PFSK-1 (cell line): ENCODE data around the gene ANKRD6.

Source experiments
- FOXP2 ChIP-seq: optimal IDR thresholded peaks from 2 replicates; pipeline ENCODE3; 2011; ENCODE audit warnings: borderline replicate concordance, control low read depth, inconsistent platforms; ENCODE audit not compliant: insufficient read depth; ENCODE audit errors: extremely low read length, extremely low read depth
- POLR2AphosphoS5 ChIP-seq: IDR thresholded peaks from 2 replicates; pipeline ENCODE4 v1.6.1; 2012; ENCODE audit warnings: low read depth, mild to moderate bottlenecking, control low read depth, low read length, moderate library complexity
- SIN3A ChIP-seq: IDR thresholded peaks from 2 replicates; pipeline ENCODE4 v1.6.1; 2012; ENCODE audit warnings: mild to moderate bottlenecking, low read length, moderate library complexity, borderline replicate concordance; ENCODE audit not compliant: insufficient read depth
- TAF1 ChIP-seq: IDR thresholded peaks from 2 replicates; pipeline ENCODE4 v1.6.1; 2012; ENCODE audit warnings: low read length, control low read depth, borderline replicate concordance; ENCODE audit not compliant: insufficient read depth
- TF ChIP-seq, protein P1 (sequence below), 2 experiments: IDR thresholded peaks; 2 replicates each; pipeline versions ENCODE4 v1.6.1 to v1.8.0; 2011 to 2012; ENCODE audit warnings: low read depth in 2 of 2, low read length in 2 of 2, control low read depth in 1 of 2, inconsistent platforms in 1 of 2, mild to moderate bottlenecking in 1 of 2, moderate library complexity in 1 of 2; ENCODE audit not compliant: insufficient read depth in 1 of 2

ANKRD6 gene

DNA sequence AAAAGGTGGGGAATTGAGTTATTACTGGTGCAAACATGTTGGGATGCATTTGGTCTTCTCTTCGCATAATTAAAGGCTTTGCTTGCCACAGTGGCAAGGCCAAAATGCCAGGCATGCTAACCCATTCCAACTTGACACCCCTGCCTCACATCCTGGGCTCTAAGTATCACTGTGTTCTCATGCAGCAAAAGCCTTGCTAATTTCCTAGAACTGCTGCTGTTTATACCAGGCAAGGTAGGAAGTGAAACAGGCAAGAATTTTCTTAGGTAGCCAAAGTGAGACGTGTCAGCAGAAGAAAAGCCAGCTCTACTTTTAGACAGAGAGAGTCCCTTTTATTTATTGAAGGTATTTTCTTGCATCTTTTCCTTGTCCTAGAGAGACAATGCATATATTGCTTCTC is 164.4 kb downstream of the ANKRD6 start:
- no peak for TF ChIP-seq TAF1
- no peak for TF ChIP-seq FOXP2
- TF ChIP-seq, protein P1, sequence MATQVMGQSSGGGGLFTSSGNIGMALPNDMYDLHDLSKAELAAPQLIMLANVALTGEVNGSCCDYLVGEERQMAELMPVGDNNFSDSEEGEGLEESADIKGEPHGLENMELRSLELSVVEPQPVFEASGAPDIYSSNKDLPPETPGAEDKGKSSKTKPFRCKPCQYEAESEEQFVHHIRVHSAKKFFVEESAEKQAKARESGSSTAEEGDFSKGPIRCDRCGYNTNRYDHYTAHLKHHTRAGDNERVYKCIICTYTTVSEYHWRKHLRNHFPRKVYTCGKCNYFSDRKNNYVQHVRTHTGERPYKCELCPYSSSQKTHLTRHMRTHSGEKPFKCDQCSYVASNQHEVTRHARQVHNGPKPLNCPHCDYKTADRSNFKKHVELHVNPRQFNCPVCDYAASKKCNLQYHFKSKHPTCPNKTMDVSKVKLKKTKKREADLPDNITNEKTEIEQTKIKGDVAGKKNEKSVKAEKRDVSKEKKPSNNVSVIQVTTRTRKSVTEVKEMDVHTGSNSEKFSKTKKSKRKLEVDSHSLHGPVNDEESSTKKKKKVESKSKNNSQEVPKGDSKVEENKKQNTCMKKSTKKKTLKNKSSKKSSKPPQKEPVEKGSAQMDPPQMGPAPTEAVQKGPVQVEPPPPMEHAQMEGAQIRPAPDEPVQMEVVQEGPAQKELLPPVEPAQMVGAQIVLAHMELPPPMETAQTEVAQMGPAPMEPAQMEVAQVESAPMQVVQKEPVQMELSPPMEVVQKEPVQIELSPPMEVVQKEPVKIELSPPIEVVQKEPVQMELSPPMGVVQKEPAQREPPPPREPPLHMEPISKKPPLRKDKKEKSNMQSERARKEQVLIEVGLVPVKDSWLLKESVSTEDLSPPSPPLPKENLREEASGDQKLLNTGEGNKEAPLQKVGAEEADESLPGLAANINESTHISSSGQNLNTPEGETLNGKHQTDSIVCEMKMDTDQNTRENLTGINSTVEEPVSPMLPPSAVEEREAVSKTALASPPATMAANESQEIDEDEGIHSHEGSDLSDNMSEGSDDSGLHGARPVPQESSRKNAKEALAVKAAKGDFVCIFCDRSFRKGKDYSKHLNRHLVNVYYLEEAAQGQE (IDR thresholded peaks at IDR 0.05; ENCODE audit: insufficient read depth in 1 of 2, low read depth in 2 of 2, low read length in 2 of 2), result no peak
- TF ChIP-seq SIN3A, result no peak
- TF ChIP-seq POLR2AphosphoS5, result no peak

- no peak for TF ChIP-seq SIN3A
- TF ChIP-seq TAF1, result no peak
- no peak for TF ChIP-seq FOXP2
- TF ChIP-seq, protein P1 (IDR thresholded peaks at IDR 0.05; ENCODE audit: insufficient read depth in 1 of 2, low read depth in 2 of 2, low read length in 2 of 2), result no peak
- TF ChIP-seq POLR2AphosphoS5, result no peak
These were observed 165.0 kb downstream of the ANKRD6 start for GRCh38 chr6:89597988-89598387.

- TF ChIP-seq, protein P1 (IDR thresholded peaks at IDR 0.05; ENCODE audit: insufficient read depth in 1 of 2, low read depth in 2 of 2, low read length in 2 of 2), result no peak
- TF ChIP-seq SIN3A (no peak), POLR2AphosphoS5 (no peak), FOXP2 (no peak), TAF1 (no peak)
These were observed 166.8 kb downstream of the ANKRD6 start for GRCh38 chr6:89599727-89600126.

GRCh38 chr6:89602166-89602565 is 169.2 kb downstream of the ANKRD6 start:
- TF ChIP-seq POLR2AphosphoS5 (no peak), SIN3A (no peak), FOXP2 (no peak), TAF1 (no peak)
- TF ChIP-seq, protein P1 (IDR thresholded peaks at IDR 0.05; ENCODE audit: insufficient read depth in 1 of 2, low read depth in 2 of 2, low read length in 2 of 2), result no peak

DNA sequence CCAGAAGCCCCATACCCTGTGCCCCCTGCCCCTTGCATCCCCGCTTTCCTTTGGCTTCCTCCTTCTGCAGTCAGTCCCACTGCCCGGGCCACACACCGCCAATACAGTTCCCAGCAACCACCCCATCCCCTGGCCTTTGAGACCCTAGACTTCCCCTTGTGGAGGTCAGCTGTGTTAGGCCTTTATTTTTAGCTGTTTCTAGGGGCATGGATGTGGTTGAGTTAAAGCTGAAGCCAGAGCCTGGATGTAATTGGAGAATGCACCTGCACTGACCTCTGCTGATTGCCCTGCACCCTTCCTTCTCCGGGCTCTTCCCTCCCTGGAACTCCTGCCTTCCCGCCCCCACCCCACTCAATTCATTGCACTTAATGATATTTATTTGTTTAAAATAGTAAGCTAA is 171.7 kb downstream of the ANKRD6 start:
- no peak for TF ChIP-seq POLR2AphosphoS5
- TF ChIP-seq FOXP2, result no peak
- TF ChIP-seq, protein P1 (IDR thresholded peaks at IDR 0.05; ENCODE audit: insufficient read depth in 1 of 2, low read depth in 2 of 2, low read length in 2 of 2), result no peak
- TF ChIP-seq TAF1, result no peak
- TF ChIP-seq SIN3A, result no peak
